Activated CD4-positive, alpha-beta T cell treated with anti-CD3 and anti-CD28 coated beads, Interleukin-2, amount 10 ng/mL, durations not matched to agents 24 days and 14 days (primary cell): ENCODE results near the gene TBC1D26. TPM values are rescaled to one million over a fixed set of nuclear protein-coding genes. Genes with fewer than 3 reads are reported as not detected.
"Not testable (repeated sequence)": the region's sequence is repeated elsewhere in the genome, so short reads cannot be mapped to it uniquely, and the experiment has no call there.

Experiments used
- DNase-seq: peaks from one replicate; pipeline ENCODE4 v3.0.0; 2022
- H3K27ac Mint-ChIP-seq: one replicate; pipeline ENCODE4 v1.8.0; 2022; ENCODE audit warnings: mild to moderate bottlenecking, mixed read lengths
- H3K27me3 Mint-ChIP-seq: one replicate; pipeline ENCODE4 v1.8.0; 2022; ENCODE audit warnings: mixed read lengths
- H3K36me3 Mint-ChIP-seq: one replicate; pipeline ENCODE4 v1.8.0; 2022; ENCODE audit warnings: low read depth, mild to moderate bottlenecking, mixed read lengths
- H3K4me1 Mint-ChIP-seq: one replicate; pipeline ENCODE4 v1.8.0; 2021; ENCODE audit warnings: mixed read lengths
- H3K4me3 Mint-ChIP-seq: one replicate; pipeline ENCODE4 v1.8.0; 2022; ENCODE audit warnings: mild to moderate bottlenecking, moderate library complexity, mixed read lengths
- H3K9me3 Mint-ChIP-seq: one replicate; pipeline ENCODE4 v1.8.0; 2021; ENCODE audit warnings: mixed read lengths
- intact Hi-C: fragments of 100-400 bp; cut with micrococcal nuclease; formaldehyde crosslinking; loops from one replicate; pipeline ENCODE4 v1.15.1; 2023
- total RNA-seq: library from RNA; stranded (reverse); gene quantifications from 2 replicates; pipeline ENCODE4 v1.2.3, GENCODE V29; 2022

The TBC1D26 gene
- total RNA-seq, 1 donor from 2014 or later, result not detected

- Mint-ChIP-seq H3K4me3 (no peak overlapping the region), H3K27ac (no peak overlapping the region), H3K36me3 (no peaks in the 10 kb centered on the region), H3K9me3 (peaks cover 33% of the 10 kb centered on the region), H3K27me3 (peaks cover 25% of the 10 kb centered on the region), H3K4me1 (no peaks in the 10 kb centered on the region)
- intact Hi-C loops, result no loop called here
- no peak for DNase-seq
These were observed 45.2 kb downstream of the TBC1D26 start for GRCh38 chr17:15777297-15777696.

DNA sequence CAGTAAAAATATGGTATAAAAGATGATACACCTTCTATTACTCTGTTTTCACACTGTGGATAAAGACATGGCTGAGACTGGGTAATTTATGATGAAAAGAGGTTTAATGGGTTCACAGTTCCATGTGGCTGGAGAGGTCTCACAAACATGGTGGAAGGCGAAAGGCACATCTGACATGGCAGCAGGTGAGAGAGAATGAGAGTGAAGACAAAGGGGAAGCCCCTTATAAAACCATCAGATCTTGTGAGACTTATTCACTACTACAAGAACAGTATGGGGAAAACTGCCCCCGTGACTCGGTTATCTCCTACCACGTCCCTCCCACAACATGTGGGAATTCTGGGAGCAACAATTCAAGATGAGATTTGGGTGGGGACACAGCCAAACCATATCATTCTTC, 45.6 kb downstream of the TBC1D26 start:
- H3K4me3 Mint-ChIP-seq, result no peak overlapping the region
- no peak for DNase-seq
- intact Hi-C loops, result no loop called here
- peaks cover 33% of the 10 kb centered on the region for H3K9me3 Mint-ChIP-seq
- no peaks in the 10 kb centered on the region for H3K36me3 Mint-ChIP-seq
- peaks cover 26% of the 10 kb centered on the region for H3K27me3 Mint-ChIP-seq
- no peak overlapping the region for H3K27ac Mint-ChIP-seq
- no peaks in the 10 kb centered on the region for H3K4me1 Mint-ChIP-seq

DNA sequence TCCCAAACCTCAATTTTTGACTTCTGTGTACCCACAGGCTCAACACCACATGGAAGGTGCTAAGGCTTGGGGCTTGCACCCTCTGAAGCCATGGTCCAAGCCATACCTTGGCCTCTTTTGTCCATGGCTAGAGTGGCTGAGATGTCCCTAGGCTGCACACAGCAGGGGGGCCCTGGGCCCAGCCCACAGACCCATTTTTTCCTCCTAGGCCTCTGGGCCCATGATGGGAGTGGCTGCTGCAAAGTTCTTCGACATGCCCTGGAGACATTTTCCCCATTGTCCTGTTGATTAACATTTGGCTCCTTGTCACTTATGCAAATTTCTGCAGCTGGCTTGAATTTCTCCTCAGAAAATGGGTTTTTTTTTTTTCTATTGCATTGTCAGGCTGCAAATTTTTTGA, 47.0 kb downstream of the TBC1D26 start:
- Mint-ChIP-seq H3K4me1 (peaks cover 2% of the 10 kb centered on the region), H3K27me3 (peaks cover 36% of the 10 kb centered on the region), H3K9me3 (peaks cover 33% of the 10 kb centered on the region), H3K36me3 (no peaks in the 10 kb centered on the region), H3K4me3 (no peak overlapping the region), H3K27ac (no peak overlapping the region)
- intact Hi-C loops, result no loop called here
- DNase-seq, result no peak

GRCh38 chr17:15780188-15780587, 48.1 kb downstream of the TBC1D26 start:
- Mint-ChIP-seq H3K36me3 (no peaks in the 10 kb centered on the region), H3K4me3 (no peak overlapping the region), H3K4me1 (peaks cover 2% of the 10 kb centered on the region), H3K27ac (no peak overlapping the region), H3K27me3 (peaks cover 39% of the 10 kb centered on the region), H3K9me3 (peaks cover 31% of the 10 kb centered on the region)
- intact Hi-C loops, result no loop called here
- no peak for DNase-seq

DNA sequence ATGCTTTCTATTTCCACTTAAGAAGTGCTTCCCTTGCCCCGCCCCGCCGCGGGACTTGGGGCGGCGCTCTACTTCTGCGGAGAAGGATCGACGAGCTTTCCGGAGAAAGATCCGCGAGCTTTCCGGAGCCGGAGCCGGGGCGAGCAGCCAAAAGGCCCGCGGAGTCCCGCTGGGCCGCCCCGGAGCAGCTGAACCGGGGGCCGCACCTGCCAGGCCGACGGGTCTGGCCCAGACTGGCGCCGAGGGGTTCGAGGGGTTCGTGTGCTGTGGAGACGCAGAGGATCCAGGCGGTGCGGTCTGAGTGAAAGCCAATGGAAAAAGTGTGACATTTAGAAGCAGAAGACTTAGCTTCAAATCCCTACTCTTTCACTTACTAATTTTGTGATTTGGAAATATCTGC, 50.8 kb downstream of the TBC1D26 start:
- peak; percentile 60 for DNase-seq
- Mint-ChIP-seq H3K4me1 (peaks cover 3% of the 10 kb centered on the region), H3K36me3 (peaks cover 1% of the 10 kb centered on the region), H3K27ac (no peak overlapping the region), H3K27me3 (peaks cover 38% of the 10 kb centered on the region), H3K4me3 (no peak overlapping the region), H3K9me3 (peaks cover 16% of the 10 kb centered on the region)
- intact Hi-C loops, result no loop called here

GRCh38 chr17:15783461-15783860, 51.4 kb downstream of the TBC1D26 start:
- no peak for DNase-seq
- peaks cover 1% of the 10 kb centered on the region for H3K36me3 Mint-ChIP-seq
- peaks cover 12% of the 10 kb centered on the region for H3K9me3 Mint-ChIP-seq
- H3K4me1 Mint-ChIP-seq, result peaks cover 3% of the 10 kb centered on the region
- H3K27ac Mint-ChIP-seq, result no peak overlapping the region
- intact Hi-C loops, result no loop called here
- H3K4me3 Mint-ChIP-seq, result no peak overlapping the region
- peaks cover 38% of the 10 kb centered on the region for H3K27me3 Mint-ChIP-seq

GRCh38 chr17:15784351-15784750, 52.3 kb downstream of the TBC1D26 start:
- Mint-ChIP-seq H3K9me3 (peaks cover 12% of the 10 kb centered on the region), H3K27me3 (peaks cover 39% of the 10 kb centered on the region)
- H3K36me3 Mint-ChIP-seq, H3K4me1 Mint-ChIP-seq, DNase-seq, H3K4me3 Mint-ChIP-seq, H3K27ac Mint-ChIP-seq, intact Hi-C loops: not testable (repeated sequence)

DNA sequence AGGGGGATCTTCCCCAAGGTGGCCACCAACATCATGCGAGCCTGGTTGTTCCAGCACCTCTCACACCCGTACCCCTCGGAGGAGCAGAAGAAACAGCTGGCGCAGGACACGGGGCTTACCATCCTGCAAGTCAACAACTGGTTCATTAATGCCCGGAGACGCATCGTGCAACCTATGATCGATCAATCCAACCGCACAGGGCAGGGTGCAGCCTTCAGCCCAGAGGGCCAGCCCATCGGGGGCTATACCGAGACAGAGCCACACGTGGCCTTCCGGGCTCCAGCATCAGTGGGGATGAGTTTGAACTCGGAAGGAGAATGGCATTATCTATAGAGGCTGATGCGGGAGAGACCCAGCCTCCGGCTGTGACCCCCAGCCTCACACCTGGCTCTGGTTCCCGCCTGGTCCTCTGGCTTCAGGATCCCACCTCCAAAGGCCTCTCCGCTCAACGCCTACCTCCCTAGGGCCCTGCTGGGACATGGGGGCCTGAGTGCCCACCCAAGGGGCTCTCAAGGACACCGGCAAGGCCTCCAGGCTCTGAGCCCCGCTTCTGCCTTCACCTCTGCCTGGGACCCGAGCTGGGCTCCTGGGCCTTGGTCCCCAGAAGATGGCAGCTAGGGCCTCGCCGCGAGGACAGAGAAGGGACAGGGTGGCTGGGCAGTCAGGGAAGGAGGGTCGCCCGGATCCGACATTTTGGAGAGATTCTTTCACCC, 55.4 kb downstream of the TBC1D26 start:
- H3K36me3 Mint-ChIP-seq, H3K4me1 Mint-ChIP-seq, H3K27ac Mint-ChIP-seq, H3K4me3 Mint-ChIP-seq, DNase-seq, H3K9me3 Mint-ChIP-seq, intact Hi-C loops: not testable (repeated sequence)
- peaks cover 37% of the 10 kb centered on the region for H3K27me3 Mint-ChIP-seq

GRCh38 chr17:15788365-15788764, 56.3 kb downstream of the TBC1D26 start:
- DNase-seq, H3K4me3 Mint-ChIP-seq, H3K9me3 Mint-ChIP-seq, H3K36me3 Mint-ChIP-seq, H3K4me1 Mint-ChIP-seq, H3K27ac Mint-ChIP-seq, intact Hi-C loops: not testable (repeated sequence)
- H3K27me3 Mint-ChIP-seq, result peaks cover 31% of the 10 kb centered on the region

Other genes starting within 250 kb of the TBC1D26 start
- gene TVP23C, start 168.8 kb upstream of the TBC1D26 start, total RNA-seq, result 8.2 TPM in 2 replicates
- gene FBXW10B, start 112.6 kb upstream of the TBC1D26 start, total RNA-seq, result 0.35 and 0.36 TPM in 2 replicates
- gene TRIM16, start 48.0 kb upstream of the TBC1D26 start, total RNA-seq, result 15.2 and 15.7 TPM in 2 replicates
- gene ZNF286A, start 32.5 kb upstream of the TBC1D26 start, total RNA-seq, result 24.5 and 25.6 TPM in 2 replicates
- gene ADORA2B, start 212.8 kb downstream of the TBC1D26 start, total RNA-seq, result 1.9 and 3.1 TPM in 2 replicates